ENCODE data around the gene JAG2.

JAG2 gene

GRCh38 chr14:105165761-105166485 lies 2.7 kb downstream of the JAG2 start:
- DNase-seq (ENCODE audit: low read depth, low spot score), result no peak

- DNase-seq (ENCODE audit: low read depth, low spot score), result no peak
Observed at GRCh38 chr14:105165134-105165704, 3.4 kb downstream of the JAG2 start.

- no peak for DNase-seq (ENCODE audit: low read depth, low spot score)
Observed at GRCh38 chr14:105163040-105163742, 5.4 kb downstream of the JAG2 start.

GRCh38 chr14:105162669-105162979 lies 6.0 kb downstream of the JAG2 start:
- DNase-seq (ENCODE audit: low read depth, low spot score), result no peak

- no peak for DNase-seq (ENCODE audit: low read depth, low spot score)
Observed at GRCh38 chr14:105161964-105162668, 6.5 kb downstream of the JAG2 start.

GRCh38 chr14:105161309-105161708 lies 7.3 kb downstream of the JAG2 start:
- no peak for DNase-seq (ENCODE audit: low read depth, low spot score)

- no peak for DNase-seq (ENCODE audit: low read depth, low spot score)
Observed at GRCh38 chr14:105160776-105161175, 7.8 kb downstream of the JAG2 start.

GRCh38 chr14:105159344-105159743 lies 9.2 kb downstream of the JAG2 start:
- DNase-seq (ENCODE audit: low read depth, low spot score), result no peak

GRCh38 chr14:105158794-105159193 lies 9.8 kb downstream of the JAG2 start:
- no peak for DNase-seq (ENCODE audit: low read depth, low spot score)

- no peak for DNase-seq (ENCODE audit: low read depth, low spot score)
Observed at GRCh38 chr14:105157872-105158271, 10.7 kb downstream of the JAG2 start.

GRCh38 chr14:105156414-105157375 lies 11.9 kb downstream of the JAG2 start:
- DNase-seq (ENCODE audit: low read depth, low spot score), result no peak

GRCh38 chr14:105155681-105156413 lies 12.7 kb downstream of the JAG2 start:
- DNase-seq (ENCODE audit: low read depth, low spot score), result no peak

- no peak for DNase-seq (ENCODE audit: low read depth, low spot score)
Observed at GRCh38 chr14:105155071-105155651, 13.4 kb downstream of the JAG2 start.

GRCh38 chr14:105154476-105154871 lies 14.1 kb downstream of the JAG2 start:
- DNase-seq (ENCODE audit: low read depth, low spot score), result no peak

GRCh38 chr14:105153739-105154475 lies 14.7 kb downstream of the JAG2 start:
- no peak for DNase-seq (ENCODE audit: low read depth, low spot score)

- no peak for DNase-seq (ENCODE audit: low read depth, low spot score)
Observed at GRCh38 chr14:105153331-105153731, 15.2 kb downstream of the JAG2 start.

GRCh38 chr14:105152794-105153241 lies 15.8 kb downstream of the JAG2 start:
- no peak for DNase-seq (ENCODE audit: low read depth, low spot score)

GRCh38 chr14:105151838-105152793 lies 16.5 kb downstream of the JAG2 start:
- no peak for DNase-seq (ENCODE audit: low read depth, low spot score)
